ENCODE measurements around the gene SIRT4. TPM values are rescaled to one million over a fixed set of nuclear protein-coding genes. Genes with fewer than 3 reads are reported as not detected.

Gene SIRT4
- total and polyA plus RNA-seq, 2 of the 13 experiments (the other 11 are each of a cell fraction or from before 2014, with no cell fraction given), result 3.4 to 5.8 TPM

GRCh38 chr12:120342175-120343038 lies 40.3 kb downstream of the SIRT4 start:
- POLR2A ChIA-PET, result interaction anchor here (1.8 kb wide), 1 partner anchor 51 kb away, joined by 4 read pairs; no protein-coding TSS in a partner anchor
- Histone ChIP-seq H3K4me3 (replicated peaks in 1 of 3; ENCODE audit: insufficient read depth in 1 of 3, low read depth in 2 of 3, low read length in 3 of 3) (peak overlapping the region; percentile 6 to 48 (median 16); a peak in 3 of 6 replicates), H3K4me2 (ENCODE audit: low read depth, low read length) (peak overlapping the region; percentile 68), H3K4me1 (ENCODE audit: insufficient read depth, low read length) (peaks cover 34% of the 10 kb centered on the region), H2AFZ (ENCODE audit: low read length) (no peak overlapping the region), H3K36me3 (replicated peaks in 1 of 2; ENCODE audit: control insufficient read depth in 1 of 2, insufficient read depth in 2 of 2, low read length in 2 of 2) (no peaks in the 10 kb centered on the region), H3K79me2 (ENCODE audit: insufficient read depth, low read length) (no peaks in the 10 kb centered on the region), H3K9ac (ENCODE audit: insufficient read depth, low read depth, low read length) (peak overlapping the region; percentile 22; the same call in 1 of the 2 replicates), H3K27ac (ENCODE audit: extremely low read length, insufficient read depth, low read length) (no peak overlapping the region), H3K27me3 (ENCODE audit: control insufficient read depth in 1 of 2, insufficient read depth in 2 of 2, low read length in 2 of 2) (no peaks in the 10 kb centered on the region), H4K20me1 (ENCODE audit: insufficient read depth, low read length) (no peaks in the 10 kb centered on the region), H3K9me3 (ENCODE audit: low read length) (peaks cover 10% of the 10 kb centered on the region)
- FAIRE-seq (peak; percentile 23), ATAC-seq (peak; percentile 84), DNase-seq (ENCODE audit: low spot score) (no peak)
- intact Hi-C loops (cut with micrococcal nuclease; ENCODE audit: unreplicated experiment) (no loop called here), in situ Hi-C loops (cut with HindIII; ENCODE audit: extremely low pct_ligation_motif_present, low pct_unique_long_range_greater_than_20kb) (no loop called here)
- no TSS peak for BruUV-seq (replicated peaks)
- WGBS (ENCODE audit: low lambda C conversion rate), result 49% methylated on average over 21 of the region's 30 CpGs
- CTCF ChIA-PET (ENCODE audit: low intra/inter-chr PET ratio, low total read pairs), result no interaction called here
- TF ChIP-seq PITX1 (CRISPR knock-in tag; IDR thresholded peaks at IDR 0.05), result 0 out of 2 replicates have a peak, but pooled peaks have one; percentile 28
- peak; percentile 81 for TF ChIP-seq HNF4A (CRISPR knock-in tag; IDR thresholded peaks at IDR 0.05)
- peak; percentile 55; the same call in 1 of the 2 replicates for TF ChIP-seq NR2F2 (IDR thresholded peaks at IDR 0.05; ENCODE audit: borderline replicate concordance, low read depth)
- TF ChIP-seq ZNF687 (CRISPR knock-in tag; IDR thresholded peaks at IDR 0.05), result peak; percentile 50; the same call in 1 of the 2 replicates
- TF ChIP-seq PHF8 (CRISPR knock-in tag; IDR thresholded peaks at IDR 0.05), result 0 out of 2 replicates have a peak, but pooled peaks have one; percentile 22
- peak; percentile 88 for TF ChIP-seq NR2F6 (IDR thresholded peaks at IDR 0.05)
- peak; percentile 90 for TF ChIP-seq NR2F6 (CRISPR knock-in tag; IDR thresholded peaks at IDR 0.05)
- TF ChIP-seq NR2F1 (CRISPR knock-in tag; IDR thresholded peaks at IDR 0.05), result peak; percentile 49 to 88; a peak in 3 of 4 replicates
- peak; percentile 48 for TF ChIP-seq AGO2 (optimal IDR thresholded peaks at IDR 0.05; ENCODE audit: low read depth, low read length)
- TF ChIP-seq LBX2 (CRISPR knock-in tag; IDR thresholded peaks at IDR 0.05; ENCODE audit: borderline replicate concordance), result no peak
- TF ChIP-seq PATZ1 (CRISPR knock-in tag; IDR thresholded peaks at IDR 0.05), result peak; percentile 31; the same call in 1 of the 2 replicates
- TF ChIP-seq ZNF260 (CRISPR knock-in tag; IDR thresholded peaks at IDR 0.05; ENCODE audit: borderline replicate concordance, low read depth), result no peak

Data from HepG2 (cell line).